ENCODE data around the gene SLC35E3. TPM values are rescaled to one million over a fixed set of nuclear protein-coding genes. Genes with fewer than 3 reads are reported as not detected.
A peak's percentile ranks its signal among the peaks of the same experiment; 100 is the strongest.

The SLC35E3 gene
- total and polyA plus RNA-seq, 2 experiments from 2014 or later = 6.9 to 25.4 TPM

GRCh38 chr12:68775121-68775630, 29.2 kb downstream of the SLC35E3 start:
- H3K27ac ChIP-seq = no peak overlapping the region

GRCh38 chr12:68776976-68777610, 31.1 kb downstream of the SLC35E3 start:
- no peak for DNase-seq (ENCODE audit: low read depth in 1 of 2, low spot score in 1 of 2)
- H3K27me3 ChIP-seq = no peaks in the 10 kb centered on the region
- TF ChIP-seq CTCF (IDR thresholded peaks at IDR 0.05; ENCODE audit: low read depth, low read length) = no peak
- peaks cover 8% of the 10 kb centered on the region for H3K4me1 ChIP-seq (ENCODE audit: low read depth)
- H3K9me3 ChIP-seq (ENCODE audit: low read depth) = no peaks in the 10 kb centered on the region
- H3K4me3 ChIP-seq = no peak overlapping the region
- H3K36me3 ChIP-seq = no peaks in the 10 kb centered on the region
- no peak overlapping the region for H3K27ac ChIP-seq

More at GRCh38 chr12:68775121-68775630, 29.2 kb downstream of the SLC35E3 start:
- no peak overlapping the region for H3K4me3 ChIP-seq
- H3K27me3 ChIP-seq = no peaks in the 10 kb centered on the region
- DNase-seq (ENCODE audit: low read depth in 1 of 2, low spot score in 1 of 2) = no peak
- no peaks in the 10 kb centered on the region for H3K36me3 ChIP-seq
- H3K9me3 ChIP-seq (ENCODE audit: low read depth) = no peaks in the 10 kb centered on the region
- H3K4me1 ChIP-seq (ENCODE audit: low read depth) = no peaks in the 10 kb centered on the region
- no peak for TF ChIP-seq CTCF (IDR thresholded peaks at IDR 0.05; ENCODE audit: low read depth, low read length)

GRCh38 chr12:68779280-68779679, 33.3 kb downstream of the SLC35E3 start:
- TF ChIP-seq CTCF (IDR thresholded peaks at IDR 0.05; ENCODE audit: low read depth, low read length) = no peak
- H3K36me3 ChIP-seq = no peaks in the 10 kb centered on the region
- no peaks in the 10 kb centered on the region for H3K27me3 ChIP-seq
- H3K4me1 ChIP-seq (ENCODE audit: low read depth) = peaks cover 13% of the 10 kb centered on the region
- H3K4me3 ChIP-seq = no peak overlapping the region
- H3K9me3 ChIP-seq (ENCODE audit: low read depth) = no peaks in the 10 kb centered on the region
- DNase-seq (ENCODE audit: low read depth in 1 of 2, low spot score in 1 of 2) = no peak
- H3K27ac ChIP-seq = no peak overlapping the region

- Histone ChIP-seq H3K4me1 (ENCODE audit: low read depth) (peaks cover 13% of the 10 kb centered on the region), H3K9me3 (ENCODE audit: low read depth) (no peaks in the 10 kb centered on the region), H3K36me3 (no peaks in the 10 kb centered on the region), H3K27ac (peak overlapping the region; percentile 92), H3K27me3 (no peaks in the 10 kb centered on the region), H3K4me3 (no peak overlapping the region)
- DNase-seq (ENCODE audit: low read depth in 1 of 2, low spot score in 1 of 2) = peak in 1 of 2 donors; percentile 71
- no peak for TF ChIP-seq CTCF (IDR thresholded peaks at IDR 0.05; ENCODE audit: low read depth, low read length)
Measured at GRCh38 chr12:68780731-68781130, 34.8 kb downstream of the SLC35E3 start.

- no peaks in the 10 kb centered on the region for H3K36me3 ChIP-seq
- H3K4me3 ChIP-seq = no peak overlapping the region
- TF ChIP-seq CTCF (IDR thresholded peaks at IDR 0.05; ENCODE audit: low read depth, low read length) = no peak
- H3K27ac ChIP-seq = no peak overlapping the region
- no peak for DNase-seq (ENCODE audit: low read depth in 1 of 2, low spot score in 1 of 2)
- H3K4me1 ChIP-seq (ENCODE audit: low read depth) = peaks cover 13% of the 10 kb centered on the region
- no peaks in the 10 kb centered on the region for H3K27me3 ChIP-seq
- H3K9me3 ChIP-seq (ENCODE audit: low read depth) = no peaks in the 10 kb centered on the region
Measured at GRCh38 chr12:68781728-68782127, 35.8 kb downstream of the SLC35E3 start.

Measured in cardiac muscle cell (in vitro differentiated cells and primary cell).